ENCODE data around the gene DYNC1H1.

- no peak for TF ChIP-seq POLR2A (IDR thresholded peaks at IDR 0.05)
- TF ChIP-seq CTCF (IDR thresholded peaks at IDR 0.05), result no peak
Observed at GRCh38 chr14:102063808-102064429, 99.5 kb downstream of the DYNC1H1 start.

Measured in esophagus squamous epithelium (tissue), 4 donors.